GM21786 (cell line): ENCODE data around the gene SPECC1.
"Not testable (repeated sequence)": the region's sequence is repeated elsewhere in the genome, so short reads cannot be mapped to it uniquely, and the experiment has no call there.

ENCODE experiments used
- ATAC-seq: cut with Tn5 transposase; IDR thresholded peaks from one replicate; pipeline ENCODE4 v1.9.1; 2021; ENCODE audit not compliant: unreplicated experiment

SPECC1 gene

DNA sequence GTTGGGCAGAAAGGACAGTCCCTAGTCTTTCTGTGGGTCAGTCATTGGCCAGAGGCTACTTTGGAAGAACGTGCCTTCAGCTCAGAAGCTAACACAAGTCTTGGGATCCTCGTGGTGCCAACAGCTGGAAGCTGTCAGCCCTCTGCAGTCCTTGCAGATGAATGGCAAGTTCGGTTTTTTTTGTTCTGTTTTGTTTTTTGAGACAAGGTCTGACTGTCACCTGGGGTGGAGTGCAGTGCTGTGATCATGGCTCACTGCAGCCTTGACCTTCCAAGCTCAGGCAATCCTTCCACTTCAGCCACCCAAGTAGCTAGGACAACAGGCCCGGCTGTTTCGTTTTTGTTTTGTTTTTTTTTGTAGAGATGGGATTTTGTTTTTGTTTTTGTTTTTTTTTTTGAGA is 149.4 kb downstream of the SPECC1 start:
- ATAC-seq = no peak

DNA sequence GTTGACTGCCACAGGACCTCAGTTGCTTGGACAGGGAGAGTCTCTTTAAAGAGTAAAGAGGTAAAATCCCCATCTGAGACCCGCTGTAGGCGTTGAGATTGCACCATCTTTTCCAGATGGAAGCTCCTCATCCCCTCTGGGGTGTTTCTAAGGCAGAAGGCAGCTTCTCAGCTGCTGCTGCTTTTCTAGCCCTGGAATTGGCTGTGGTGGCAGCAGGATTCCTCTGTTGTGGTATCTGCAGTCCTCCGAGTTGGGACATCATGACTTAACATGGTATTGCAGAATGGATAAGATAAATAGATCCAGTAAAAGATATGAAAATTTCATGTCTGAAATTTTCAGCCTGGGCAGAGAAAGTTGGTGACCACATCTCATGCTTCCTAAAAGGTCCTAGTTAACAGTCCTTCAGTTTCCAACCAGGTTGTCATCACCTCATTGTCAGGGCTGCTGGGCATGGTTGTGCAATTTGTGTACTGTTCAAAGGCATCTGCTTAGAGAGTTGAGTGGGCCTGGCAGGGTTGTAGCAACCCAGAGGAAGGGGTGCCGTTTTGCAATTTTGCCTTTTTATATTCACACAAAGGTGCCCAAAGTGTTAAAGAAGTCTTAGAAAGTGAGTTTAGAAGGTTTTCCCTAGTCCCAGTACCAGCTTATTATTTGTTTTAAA is 150.4 kb downstream of the SPECC1 start:
- no peak for ATAC-seq

DNA sequence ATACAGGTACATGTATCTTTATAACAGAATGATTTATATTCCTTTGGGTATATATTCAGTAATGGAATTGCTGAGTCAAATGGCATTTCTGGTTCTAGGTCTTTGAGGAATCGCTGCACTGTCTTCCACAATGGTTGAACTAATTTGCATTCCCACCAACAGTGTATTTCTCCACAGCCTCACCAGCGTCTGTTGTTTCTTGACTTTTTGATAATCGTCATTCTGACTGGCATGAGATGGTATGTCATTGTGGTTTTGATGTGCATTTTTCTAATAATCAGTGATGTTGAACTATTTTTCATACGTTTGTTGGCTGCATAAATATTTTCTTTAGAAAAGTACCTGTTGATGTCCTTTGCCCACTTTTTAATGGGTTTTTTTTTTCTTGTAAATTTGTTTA is 156.4 kb downstream of the SPECC1 start:
- not testable (repeated sequence) for ATAC-seq

DNA sequence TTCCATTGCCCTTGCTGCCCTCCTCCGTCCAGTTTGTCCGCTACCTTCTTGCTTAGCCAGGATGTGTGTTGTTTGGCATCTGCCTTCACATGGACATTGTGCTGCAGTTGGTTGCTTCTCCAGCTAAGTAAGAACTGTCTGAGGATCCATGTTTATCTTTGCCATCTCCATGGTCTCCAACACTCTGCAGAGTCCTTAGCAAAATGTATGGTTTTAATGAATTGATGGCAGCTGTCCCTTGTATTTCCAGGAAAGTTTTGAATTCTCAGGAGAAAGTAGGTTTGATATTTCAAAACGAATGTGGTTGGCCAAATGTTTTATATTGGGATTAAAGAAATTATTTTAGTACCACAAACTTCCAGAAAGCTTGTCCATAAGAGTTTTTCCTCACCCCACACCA is 160.9 kb downstream of the SPECC1 start:
- no peak for ATAC-seq

DNA sequence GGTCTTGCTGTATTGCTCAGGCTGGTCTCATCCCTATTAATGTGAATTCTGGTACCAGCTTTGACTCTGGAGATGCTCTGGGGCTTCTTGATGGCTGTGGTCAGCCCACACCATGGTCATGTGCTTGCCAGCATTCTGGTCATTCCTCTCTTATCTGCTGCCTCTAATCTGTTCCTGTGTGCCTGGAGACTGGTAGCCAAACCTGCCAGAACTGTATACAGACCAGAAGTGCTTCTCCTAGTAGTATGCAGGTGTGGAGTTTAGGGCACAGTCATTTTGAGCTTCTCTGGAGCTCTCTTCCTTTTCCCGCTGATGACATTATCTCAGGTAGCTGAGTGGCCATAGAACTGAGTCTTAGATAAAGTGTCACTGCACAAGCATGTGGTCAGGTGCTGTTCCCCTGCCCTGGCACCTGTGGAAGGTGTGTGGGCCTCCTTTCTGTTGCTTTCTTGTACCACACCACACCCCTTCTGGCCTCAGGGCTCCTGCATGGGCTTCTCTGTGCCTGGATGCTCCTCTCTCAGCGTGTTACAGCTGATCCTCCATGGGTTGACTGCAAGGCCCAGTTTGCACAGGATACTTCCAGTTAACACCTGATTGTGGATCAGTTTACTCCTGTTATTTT is 162.7 kb downstream of the SPECC1 start:
- ATAC-seq = no peak

DNA sequence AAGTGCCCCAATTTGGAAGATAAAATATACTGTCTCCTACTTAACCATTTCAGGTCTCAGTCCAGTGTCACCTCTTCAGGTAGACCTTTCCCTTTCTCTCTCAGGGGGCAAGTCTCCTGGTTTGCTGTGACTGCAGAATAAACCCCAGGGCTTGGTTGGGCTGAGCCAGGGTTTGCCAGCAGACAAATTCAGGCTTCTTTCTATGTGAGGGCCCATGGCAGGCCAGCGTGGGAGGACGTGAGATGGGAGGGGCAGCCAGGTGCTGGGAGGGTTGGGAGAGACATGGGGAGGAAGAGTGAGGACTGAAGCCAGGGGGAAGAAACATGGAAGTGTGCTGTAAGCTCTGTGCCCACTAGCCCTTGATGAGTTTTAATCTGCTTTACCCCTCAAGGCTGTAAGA is 163.2 kb downstream of the SPECC1 start:
- ATAC-seq = no peak

DNA sequence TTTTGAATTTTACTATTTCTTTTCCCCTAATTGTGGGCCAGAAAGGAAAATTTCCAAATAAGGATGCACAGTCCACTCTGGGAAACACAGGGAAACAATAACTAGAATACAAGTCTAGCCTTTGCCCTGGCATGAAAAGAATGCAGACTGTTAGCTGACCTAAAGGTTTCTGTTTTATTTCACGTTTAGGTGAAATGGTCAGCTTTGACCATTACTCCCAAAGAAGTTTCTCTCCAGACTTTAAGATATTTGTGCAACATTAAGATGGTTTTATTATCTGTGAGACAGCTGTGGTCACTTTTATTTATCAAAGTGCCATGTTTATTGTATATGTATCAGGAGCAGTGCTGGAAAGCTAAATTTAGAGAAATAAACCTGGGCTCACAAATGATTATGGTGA is 163.9 kb downstream of the SPECC1 start:
- ATAC-seq = no peak

DNA sequence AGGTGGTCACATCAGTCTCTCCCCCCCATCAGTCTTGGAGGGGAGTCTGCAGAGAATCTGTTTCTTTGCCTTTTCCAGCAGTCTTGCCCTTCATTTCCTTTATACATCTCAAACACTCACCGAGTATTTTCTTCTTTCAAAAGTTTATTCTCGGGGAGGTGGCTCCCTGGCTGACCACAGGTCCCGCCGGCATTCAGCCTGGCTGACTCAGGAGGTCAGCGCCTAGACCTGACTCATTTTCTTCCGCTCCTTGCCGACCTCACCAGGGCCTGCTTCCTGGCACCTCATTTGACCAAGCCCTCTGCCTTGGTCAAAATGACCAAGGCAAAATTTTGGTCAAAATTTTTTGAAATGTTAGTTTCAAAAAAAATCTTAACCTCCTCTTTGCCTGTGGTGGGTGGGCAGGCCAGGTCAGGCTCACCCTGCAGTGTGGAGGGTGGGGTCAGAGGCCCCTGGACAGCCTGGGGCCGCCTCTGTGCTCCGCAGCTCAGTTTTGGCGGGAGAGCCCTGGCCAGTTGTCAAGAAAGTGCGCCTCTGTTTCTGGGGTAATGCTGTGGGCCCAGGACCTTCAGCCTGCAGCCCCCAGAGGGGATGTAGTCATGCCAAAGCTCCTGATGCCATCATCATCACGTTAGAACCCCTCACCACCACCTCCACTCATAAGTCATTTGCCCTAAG is 165.6 kb downstream of the SPECC1 start:
- ATAC-seq = no peak

DNA sequence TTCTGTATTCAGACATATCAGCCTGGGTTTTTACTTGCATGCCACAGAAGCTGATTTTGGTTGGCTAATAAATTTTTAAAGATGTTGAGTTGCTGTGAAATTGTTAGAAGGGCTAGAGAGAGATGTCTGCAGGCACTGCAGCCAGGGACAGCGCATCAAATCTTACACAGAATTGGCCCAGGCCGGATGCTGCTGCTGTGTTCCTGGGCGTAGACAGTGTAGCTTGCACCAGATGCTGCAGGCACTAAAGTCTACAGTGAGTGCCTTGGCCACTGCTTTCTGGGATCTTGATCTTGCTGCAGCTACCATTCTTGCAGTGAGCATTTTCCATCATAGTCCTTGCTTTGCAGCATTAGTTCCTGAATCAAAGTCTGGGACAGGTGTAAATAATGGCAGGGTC is 169.9 kb downstream of the SPECC1 start:
- ATAC-seq = no peak

DNA sequence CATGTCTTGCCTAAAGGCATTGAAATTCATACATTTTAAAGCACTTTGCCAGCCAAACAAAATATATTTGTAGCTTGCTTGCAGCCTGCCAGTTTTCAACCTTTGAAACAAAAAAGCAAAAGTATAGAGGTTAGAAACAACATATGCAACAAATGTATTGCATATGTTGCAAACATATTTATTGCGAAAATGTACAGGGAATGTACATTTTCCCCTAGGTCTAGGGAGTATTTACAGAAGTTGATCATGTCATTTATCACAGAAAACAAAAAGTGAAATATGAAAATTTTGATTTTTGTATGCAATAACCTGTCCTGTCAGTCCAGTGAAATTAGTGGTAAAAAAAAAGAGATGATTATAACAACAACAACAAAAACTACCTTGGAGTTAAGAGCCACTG is 171.5 kb downstream of the SPECC1 start:
- ATAC-seq = no peak

DNA sequence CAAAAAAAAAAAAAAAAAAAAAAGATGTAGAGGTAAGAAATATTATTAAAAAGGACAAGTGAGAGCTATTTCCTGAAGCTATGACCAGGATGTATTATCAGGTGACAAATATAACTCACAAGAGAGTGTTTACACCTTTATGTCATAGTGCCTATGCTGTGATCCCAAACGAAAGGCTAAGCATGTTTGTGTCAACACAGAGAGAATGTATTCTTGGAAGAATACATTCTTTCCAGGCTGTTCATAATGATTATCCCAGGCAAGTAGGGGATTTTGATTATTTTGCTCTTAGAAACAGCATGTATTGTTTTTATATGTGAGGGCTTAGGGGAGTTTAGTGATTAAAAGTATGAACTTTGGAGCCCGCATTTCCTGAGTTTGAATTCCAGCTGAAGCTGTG is 175.0 kb downstream of the SPECC1 start:
- ATAC-seq = no peak

DNA sequence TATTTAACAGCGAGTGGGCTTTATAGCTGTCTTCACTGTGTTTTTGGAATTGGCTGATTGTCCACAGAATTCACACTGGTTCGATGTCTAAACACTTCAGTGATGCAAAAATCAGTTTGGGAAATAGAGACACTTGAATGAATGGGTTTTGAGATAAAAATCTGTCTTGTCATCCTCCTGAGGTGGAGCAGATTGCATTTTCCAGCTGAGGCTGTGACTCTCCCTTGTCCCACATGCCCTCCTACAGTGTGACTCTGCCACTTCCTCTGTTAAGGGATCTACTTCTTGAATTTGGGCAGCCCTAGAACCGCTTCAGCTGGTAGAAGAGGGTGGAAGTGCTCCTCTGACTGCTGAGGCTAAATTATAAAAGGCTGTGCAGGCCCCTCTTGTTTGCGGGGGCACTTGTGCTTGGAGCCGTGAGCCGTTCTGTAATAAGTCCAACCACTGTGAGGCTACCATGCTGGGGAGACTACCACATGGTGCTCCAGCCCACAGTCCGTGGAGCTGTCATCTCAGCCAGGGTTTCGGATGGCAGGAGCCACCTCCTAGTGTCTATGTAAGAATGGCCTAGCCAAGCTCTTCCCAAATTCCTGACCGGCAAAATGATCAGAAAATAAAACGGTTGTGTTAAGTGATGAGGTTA is 175.9 kb downstream of the SPECC1 start:
- ATAC-seq = no peak

DNA sequence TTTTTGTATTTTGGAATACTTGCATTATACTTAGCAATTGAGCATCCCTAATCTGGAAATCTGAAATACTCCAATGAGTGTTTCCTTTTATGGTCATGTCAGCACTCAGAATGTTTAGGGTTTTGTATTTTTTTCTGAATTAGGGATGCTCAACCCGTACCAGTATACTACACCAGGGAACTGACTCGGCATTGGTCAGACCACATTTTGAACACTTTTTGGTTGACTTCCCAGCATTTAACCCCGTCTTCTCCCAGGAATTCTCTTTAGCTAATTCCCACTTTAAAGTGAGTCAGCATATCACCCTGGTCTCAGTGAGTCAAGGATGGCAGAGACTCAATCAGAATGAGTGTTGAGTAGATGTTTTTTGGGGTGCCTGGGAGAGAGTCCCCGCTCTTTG is 177.9 kb downstream of the SPECC1 start:
- ATAC-seq = no peak

DNA sequence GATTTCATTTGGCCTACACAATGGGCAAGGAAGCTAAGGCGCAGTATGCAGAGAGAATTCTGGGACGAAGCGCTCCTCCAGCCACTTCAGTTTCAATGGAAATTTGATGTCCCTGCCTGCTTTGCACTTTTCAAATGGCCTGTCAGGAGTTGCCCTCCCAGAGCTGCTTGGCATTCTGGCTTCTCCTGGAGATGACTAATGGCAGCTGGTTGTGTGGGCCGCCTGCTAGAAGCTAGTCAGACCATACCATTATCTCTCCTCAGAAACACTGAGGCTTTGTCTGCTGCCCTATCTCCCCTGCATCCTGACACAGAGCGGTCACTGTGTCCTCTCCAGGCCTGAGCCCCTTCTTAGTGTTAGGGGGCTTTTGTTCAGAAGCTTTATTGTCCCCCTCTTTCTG is 180.1 kb downstream of the SPECC1 start:
- ATAC-seq = no peak

DNA sequence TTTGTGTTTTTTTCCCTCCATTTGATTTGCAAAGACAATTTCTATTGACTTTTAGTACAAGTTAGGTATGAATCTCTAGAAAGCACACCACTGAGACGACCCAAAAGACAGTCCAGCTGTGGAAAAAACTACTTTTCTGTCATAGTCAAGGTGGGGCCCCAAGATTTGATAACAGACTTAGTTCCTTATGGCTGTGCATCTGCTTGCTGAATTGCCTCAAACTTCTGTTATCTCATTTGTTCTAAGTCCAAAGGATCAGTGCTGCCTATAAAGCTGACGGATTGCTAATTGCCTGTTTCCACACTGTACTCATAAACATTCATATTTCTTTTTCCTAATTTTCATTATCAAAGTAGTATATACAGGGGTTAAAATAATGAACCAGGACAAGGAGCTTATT is 180.8 kb downstream of the SPECC1 start:
- no peak for ATAC-seq

DNA sequence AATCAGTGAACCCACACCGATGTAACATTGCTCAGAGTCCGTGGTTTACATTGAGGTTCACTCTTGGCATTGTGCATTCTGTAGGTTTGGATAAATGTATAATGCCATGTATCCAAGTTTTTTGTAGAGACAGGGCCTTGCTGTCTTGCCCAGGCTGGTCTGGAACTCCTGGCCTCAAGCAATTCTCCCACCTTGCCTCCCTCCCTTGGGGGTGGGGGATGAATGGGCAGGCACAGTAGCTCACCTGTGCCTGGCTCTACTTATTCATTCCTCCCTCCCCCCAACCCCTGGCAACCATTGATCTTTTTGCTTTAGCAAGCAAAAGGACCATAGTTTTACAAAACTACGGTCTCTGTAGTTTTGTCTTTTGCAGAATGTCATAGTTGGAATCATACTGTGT is 181.4 kb downstream of the SPECC1 start:
- ATAC-seq = no peak

DNA sequence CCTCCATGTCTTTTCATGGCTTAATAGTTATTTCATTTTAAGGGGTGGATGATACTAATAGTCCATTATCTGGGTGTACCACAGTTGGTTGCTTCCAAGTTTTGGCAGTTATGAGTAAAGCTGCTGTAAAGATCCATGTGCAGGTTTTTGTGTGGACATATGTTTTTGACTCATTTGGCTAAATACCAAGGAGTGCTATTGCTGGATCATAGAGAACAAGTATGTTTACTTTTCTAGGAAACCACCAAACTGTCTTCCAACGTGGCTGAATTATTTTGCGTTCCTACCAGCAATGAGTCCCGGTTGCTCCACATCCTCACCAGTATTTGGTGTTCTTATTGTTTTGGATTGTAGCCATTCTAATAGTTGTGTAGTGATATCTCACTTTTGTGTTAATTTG is 181.9 kb downstream of the SPECC1 start:
- no peak for ATAC-seq

DNA sequence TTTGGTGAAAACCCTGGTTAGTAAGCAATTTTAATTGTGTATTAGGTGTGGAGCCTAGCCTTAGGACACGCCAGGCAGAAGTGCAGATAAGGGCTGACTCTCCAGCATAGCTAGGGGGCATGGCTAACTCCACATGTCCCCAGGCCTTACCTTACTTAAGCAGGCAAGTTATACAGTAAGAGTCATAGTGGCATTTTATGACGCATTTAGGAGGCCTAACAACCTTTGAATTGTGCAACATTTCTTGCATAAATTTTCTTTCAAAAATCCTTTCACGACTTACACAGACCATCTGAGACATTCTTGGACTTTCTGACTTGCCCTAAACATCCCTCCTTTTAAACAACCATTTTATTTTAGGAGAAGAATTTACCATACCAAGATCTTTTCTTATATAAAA is 187.1 kb downstream of the SPECC1 start:
- ATAC-seq = not testable (repeated sequence)

DNA sequence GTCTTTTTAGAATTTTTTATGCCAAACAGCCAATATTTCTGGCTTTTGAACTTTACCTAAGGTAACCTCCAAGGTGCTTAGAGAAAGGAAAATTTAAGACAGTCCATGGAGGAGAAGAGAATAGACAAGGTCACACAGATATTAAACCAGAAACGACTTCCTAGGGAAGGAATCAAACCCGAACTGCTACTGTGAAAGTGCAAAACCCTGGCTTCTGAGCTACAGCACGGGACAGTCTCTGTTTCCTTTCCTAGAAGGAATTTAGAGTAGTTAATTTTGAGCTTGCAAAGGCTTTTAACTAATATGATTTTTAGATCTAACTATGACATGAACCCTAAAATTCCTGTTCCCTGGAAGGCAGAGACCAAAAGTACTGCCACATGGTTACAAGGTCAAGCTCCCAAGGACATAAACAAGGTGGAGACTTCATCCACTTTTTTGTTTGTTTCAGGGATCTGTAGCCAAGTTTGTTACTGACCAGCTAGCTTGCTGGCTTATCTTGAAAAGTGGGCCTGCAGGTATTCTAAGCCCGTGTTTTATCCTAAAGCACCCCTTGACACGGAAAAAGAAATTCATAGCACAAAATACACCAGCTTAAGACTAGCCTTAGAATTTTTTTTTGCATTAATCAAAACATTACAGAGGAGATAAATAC is 188.2 kb downstream of the SPECC1 start:
- no peak for ATAC-seq

DNA sequence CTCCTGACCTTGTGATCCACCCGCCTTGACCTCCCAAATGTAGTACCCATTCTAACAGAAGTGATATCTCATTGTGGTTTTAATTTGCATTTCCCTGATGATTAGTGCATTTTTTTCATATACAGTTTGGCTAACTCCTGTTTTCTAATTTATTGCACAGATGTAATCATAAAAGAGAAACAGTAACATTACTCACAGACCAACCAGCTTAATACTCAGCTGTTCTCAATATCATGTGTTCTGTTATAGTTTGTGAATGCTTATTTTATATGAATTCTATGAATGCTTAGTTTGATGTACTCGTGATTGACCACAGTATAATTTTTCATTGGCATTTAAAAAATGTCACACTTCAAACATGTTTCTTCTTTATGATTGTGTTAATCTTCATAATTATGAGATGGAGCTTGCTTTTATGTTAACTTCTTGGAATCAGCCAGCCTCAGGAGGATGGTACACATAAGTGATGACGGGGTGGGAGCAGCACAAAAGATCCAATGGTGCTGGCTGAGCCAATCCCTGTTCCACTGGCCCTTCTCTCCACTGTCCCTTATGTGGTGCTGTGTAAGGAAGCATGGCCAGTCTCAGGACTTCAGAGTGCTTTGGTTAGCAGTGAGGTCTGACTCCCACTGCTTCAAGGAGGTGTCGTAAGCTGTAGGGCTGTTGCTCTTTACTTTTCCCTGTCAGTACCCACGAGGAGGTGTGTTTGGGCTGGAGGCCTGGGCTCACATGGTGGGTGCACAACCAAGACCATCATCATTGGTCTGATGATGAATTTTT is 191.0 kb downstream of the SPECC1 start:
- no peak for ATAC-seq
